ENCODE data around the gene ARMC9. TPM values are rescaled to one million over a fixed set of nuclear protein-coding genes. Genes with fewer than 3 reads are reported as not detected.

The ARMC9 gene
- total RNA-seq, 2 donors from 2014 or later = 41.7 to 51.5 TPM

GRCh38 chr2:231170055-231170454 is 28.4 kb upstream of the ARMC9 start:
- peaks cover 3% of the 10 kb centered on the region for H3K4me1 ChIP-seq (ENCODE audit: control insufficient read depth, insufficient read depth, low read length)
- H3K9ac ChIP-seq (ENCODE audit: extremely low read depth, low read length, poor library complexity, severe bottlenecking) = no peak overlapping the region
- H3K4me1 Mint-ChIP-seq = peaks cover 14% of the 10 kb centered on the region
- H3K36me3 Mint-ChIP-seq (ENCODE audit: low read depth) = peaks cover 75% of the 10 kb centered on the region
- peaks cover 92% of the 10 kb centered on the region for H3K36me3 ChIP-seq (ENCODE audit: control insufficient read depth, insufficient read depth, low read length)
- no peak for TF ChIP-seq CTCF (conservative IDR thresholded peaks at IDR 0.05)
- no peak overlapping the region for H3K4me3 Mint-ChIP-seq
- H3K9me3 ChIP-seq (ENCODE audit: control insufficient read depth, low read length) = no peaks in the 10 kb centered on the region
- no peaks in the 10 kb centered on the region for H3K9me3 Mint-ChIP-seq
- no peak overlapping the region for H3K4me3 ChIP-seq (ENCODE audit: low read length)
- DNase-seq = no peak
- 100% methylated on average over 1 of the region's 1 CpG for WGBS, 2 experiments (ENCODE audit: insufficient coverage in 1 of 2, insufficient read length in 1 of 2)
- H3K27ac Mint-ChIP-seq = no peak overlapping the region
- H3K27me3 ChIP-seq (ENCODE audit: control insufficient read depth, insufficient read depth, low read length, poor library complexity, severe bottlenecking) = no peaks in the 10 kb centered on the region
- no peak overlapping the region for H3K27ac ChIP-seq (ENCODE audit: low read depth, low read length)
- no peaks in the 10 kb centered on the region for H3K27me3 Mint-ChIP-seq (ENCODE audit: insufficient read depth)

- Histone ChIP-seq H3K36me3 (ENCODE audit: control insufficient read depth, insufficient read depth, low read length) (peaks cover 82% of the 10 kb centered on the region), H3K27ac (ENCODE audit: low read depth, low read length) (no peak overlapping the region), H3K27me3 (ENCODE audit: control insufficient read depth, insufficient read depth, low read length, poor library complexity, severe bottlenecking) (no peaks in the 10 kb centered on the region), H3K4me1 (ENCODE audit: control insufficient read depth, insufficient read depth, low read length) (no peaks in the 10 kb centered on the region), H3K4me3 (ENCODE audit: low read length) (no peak overlapping the region), H3K9ac (ENCODE audit: extremely low read depth, low read length, poor library complexity, severe bottlenecking) (no peak overlapping the region), H3K9me3 (ENCODE audit: control insufficient read depth, low read length) (no peaks in the 10 kb centered on the region)
- no peak for DNase-seq
- no peak overlapping the region for H3K27ac Mint-ChIP-seq
- no peaks in the 10 kb centered on the region for H3K27me3 Mint-ChIP-seq (ENCODE audit: insufficient read depth)
- peaks cover 67% of the 10 kb centered on the region for H3K36me3 Mint-ChIP-seq (ENCODE audit: low read depth)
- H3K4me3 Mint-ChIP-seq = no peak overlapping the region
- 85 to 99% methylated on average over 3 of the region's 3 CpGs for WGBS, 2 experiments (ENCODE audit: insufficient coverage in 1 of 2, insufficient read length in 1 of 2)
- no peaks in the 10 kb centered on the region for H3K9me3 Mint-ChIP-seq
- peaks cover under 1% of the 10 kb centered on the region for H3K4me1 Mint-ChIP-seq
- TF ChIP-seq CTCF (conservative IDR thresholded peaks at IDR 0.05) = no peak
Observed at GRCh38 chr2:231172025-231172424, 26.4 kb upstream of the ARMC9 start.

GRCh38 chr2:231174211-231174651 is 24.2 kb upstream of the ARMC9 start:
- H3K4me1 Mint-ChIP-seq = no peaks in the 10 kb centered on the region
- Histone ChIP-seq H3K4me1 (ENCODE audit: control insufficient read depth, insufficient read depth, low read length) (no peaks in the 10 kb centered on the region), H3K4me3 (ENCODE audit: low read length) (no peak overlapping the region), H3K9me3 (ENCODE audit: control insufficient read depth, low read length) (no peaks in the 10 kb centered on the region), H3K27ac (ENCODE audit: low read depth, low read length) (no peak overlapping the region), H3K27me3 (ENCODE audit: control insufficient read depth, insufficient read depth, low read length, poor library complexity, severe bottlenecking) (no peaks in the 10 kb centered on the region), H3K9ac (ENCODE audit: extremely low read depth, low read length, poor library complexity, severe bottlenecking) (no peak overlapping the region), H3K36me3 (ENCODE audit: control insufficient read depth, insufficient read depth, low read length) (peaks cover 60% of the 10 kb centered on the region)
- no peak for TF ChIP-seq CTCF (conservative IDR thresholded peaks at IDR 0.05)
- H3K27me3 Mint-ChIP-seq (ENCODE audit: insufficient read depth) = no peaks in the 10 kb centered on the region
- no peak overlapping the region for H3K27ac Mint-ChIP-seq
- 81% methylated on average over 2 of the region's 2 CpGs; no CpG with 5 or more reads in 1 of the 2 experiments for WGBS, 2 experiments (ENCODE audit: insufficient coverage in 1 of 2, insufficient read length in 1 of 2)
- no peaks in the 10 kb centered on the region for H3K9me3 Mint-ChIP-seq
- peaks cover 48% of the 10 kb centered on the region for H3K36me3 Mint-ChIP-seq (ENCODE audit: low read depth)
- DNase-seq = no peak
- H3K4me3 Mint-ChIP-seq = no peak overlapping the region
